ENCODE results near the gene ACVR1.

The ACVR1 gene

DNA sequence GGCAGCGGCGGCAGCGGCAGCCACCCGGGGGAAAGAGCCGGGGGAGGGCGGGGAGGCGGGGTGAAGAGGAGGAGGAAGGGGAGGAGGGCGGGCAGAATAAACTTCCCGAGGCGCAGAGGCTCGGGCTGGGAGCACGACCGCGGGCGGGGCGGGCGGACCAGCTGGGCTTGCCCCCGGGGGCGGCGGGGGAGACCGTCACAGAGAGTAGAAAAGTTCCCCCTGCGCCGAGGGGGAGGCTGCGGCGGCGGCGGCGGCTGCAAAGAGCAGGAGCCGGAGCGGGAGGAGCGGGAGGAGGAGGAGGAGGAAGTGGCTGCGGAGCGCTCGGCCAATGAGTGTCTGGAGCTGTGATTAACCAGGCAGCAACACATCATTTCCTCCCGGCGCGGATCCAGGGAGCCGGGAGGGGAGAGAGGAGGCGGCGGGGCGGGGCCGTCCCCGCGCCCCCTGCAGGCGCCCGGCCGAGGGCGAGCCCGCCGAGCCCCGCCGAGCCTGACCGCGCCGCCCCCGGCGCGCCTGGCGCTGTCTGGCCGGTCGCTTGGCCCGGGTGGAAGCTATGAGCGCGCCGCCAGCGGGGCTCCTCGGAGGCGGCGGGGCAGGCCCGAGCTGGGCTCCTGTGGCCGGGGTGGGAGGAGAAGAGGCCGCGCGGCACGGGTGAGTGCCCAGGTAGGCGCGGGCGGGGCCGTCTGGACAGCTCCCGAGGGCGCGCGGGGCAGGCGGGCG, at the start of gene ACVR1:
Gene ACVR1, minus strand, starts transcription at position 265 of the 720 bp plus-strand sequence. CDS start 76,837 bp downstream, outside the sequence.
- DNase-seq, result peak; percentile 85

DNA sequence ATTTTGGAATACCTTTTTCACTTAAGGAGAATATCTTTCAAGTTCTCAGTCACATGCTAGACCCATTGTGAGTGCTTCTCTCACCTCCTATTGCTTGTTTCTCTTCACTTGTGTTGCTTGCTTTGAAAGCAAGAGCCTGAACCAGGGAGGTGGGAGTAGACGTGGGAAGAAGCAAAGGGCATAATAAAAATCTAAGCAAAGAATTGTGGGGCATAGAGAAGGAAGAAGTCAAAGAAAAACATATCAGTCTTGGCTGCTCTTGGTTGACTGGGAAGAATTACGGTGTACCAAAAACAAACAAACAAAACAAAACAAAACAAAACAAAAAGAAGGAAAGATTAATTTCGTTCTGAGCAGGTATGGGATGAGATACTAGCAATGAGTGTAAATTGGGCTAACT, 48.9 kb upstream of the ACVR1 start:
- no peak for DNase-seq

DNA sequence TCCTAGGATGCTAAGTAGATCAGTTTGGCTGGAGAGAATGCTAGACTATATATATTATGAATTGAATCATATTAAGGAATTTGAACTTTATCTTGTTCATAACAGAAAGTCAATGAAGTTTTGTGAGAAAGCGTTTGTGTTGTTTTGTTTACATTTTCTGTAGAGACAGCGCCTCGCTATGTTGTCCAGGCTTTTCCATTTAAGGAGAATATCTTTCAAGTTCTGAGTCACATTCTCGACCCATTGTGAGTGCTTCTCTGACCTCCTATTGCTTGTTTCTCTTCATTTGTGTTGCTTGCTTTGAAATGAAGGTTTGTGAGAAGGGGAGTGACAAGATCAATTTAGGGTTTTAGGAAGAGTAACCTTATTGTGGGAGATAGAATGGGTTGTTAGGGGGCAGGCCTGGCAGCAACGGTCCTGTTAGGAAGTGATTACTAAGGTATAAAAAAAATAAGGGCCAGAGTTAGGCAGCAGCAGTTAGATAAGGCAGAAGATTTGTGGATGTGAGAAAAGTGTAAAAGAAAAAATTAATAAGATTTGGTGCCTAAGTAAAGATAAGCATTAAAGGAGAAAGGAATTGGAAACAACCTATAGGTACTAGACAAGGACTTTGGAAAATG, 47.6 kb upstream of the ACVR1 start:
- DNase-seq, result no peak

DNA sequence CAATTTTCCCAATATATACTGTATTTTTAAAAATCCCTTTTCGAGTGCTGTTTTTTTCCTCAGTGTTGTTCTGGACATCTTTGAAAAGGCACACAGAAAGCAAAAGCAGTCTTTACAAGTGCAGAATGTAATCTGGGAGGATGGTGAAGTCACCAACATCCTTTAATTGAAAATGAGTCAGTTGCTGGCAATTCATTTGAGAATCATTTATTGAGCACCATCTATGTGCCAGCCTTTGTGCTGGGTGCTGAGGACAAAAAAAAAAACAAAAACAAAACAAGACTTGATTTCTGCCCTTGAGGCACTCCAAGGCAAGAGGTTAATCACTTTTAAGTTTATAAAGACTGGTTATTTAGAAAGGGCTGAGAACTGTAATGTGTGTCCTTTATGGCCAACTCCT, 46.7 kb upstream of the ACVR1 start:
- DNase-seq, result no peak

DNA sequence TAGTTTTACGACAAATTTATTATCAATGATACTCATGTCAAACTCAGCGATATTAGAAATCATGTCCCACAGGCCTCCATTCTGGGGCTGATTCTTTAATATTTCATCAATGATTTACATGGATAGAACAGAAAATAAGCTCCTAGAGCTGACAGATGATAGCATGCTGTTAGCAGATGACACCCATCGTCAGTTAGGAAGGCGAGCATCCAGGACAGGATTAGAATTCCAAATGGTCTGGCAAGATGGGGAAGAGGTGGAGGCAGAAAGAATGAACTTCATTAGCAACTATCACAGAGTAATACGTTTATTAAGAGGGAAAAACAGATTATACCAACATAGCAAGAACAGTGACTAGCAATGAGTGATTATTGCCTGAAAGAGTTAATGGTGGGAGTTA, 46.2 kb upstream of the ACVR1 start:
- no peak for DNase-seq

DNA sequence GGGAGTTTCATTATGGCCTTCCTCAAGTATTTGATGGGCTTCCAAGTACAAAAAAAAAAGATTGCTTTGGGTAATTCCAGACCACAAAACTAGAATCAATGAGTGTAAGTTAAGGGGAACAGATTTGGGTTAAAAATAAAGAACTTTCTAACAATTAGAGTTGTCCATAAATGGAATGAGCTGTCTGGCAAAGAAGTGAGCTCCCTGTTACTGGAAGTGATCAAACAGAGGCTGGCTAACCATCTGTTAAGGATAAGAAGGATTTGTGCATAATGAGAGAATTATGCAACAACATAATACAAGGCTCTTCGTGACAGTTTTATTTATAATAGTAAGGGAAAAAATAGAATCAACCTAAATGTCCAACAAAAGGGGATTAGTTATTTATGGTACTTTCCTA, 44.6 kb upstream of the ACVR1 start:
- DNase-seq, result no peak

DNA sequence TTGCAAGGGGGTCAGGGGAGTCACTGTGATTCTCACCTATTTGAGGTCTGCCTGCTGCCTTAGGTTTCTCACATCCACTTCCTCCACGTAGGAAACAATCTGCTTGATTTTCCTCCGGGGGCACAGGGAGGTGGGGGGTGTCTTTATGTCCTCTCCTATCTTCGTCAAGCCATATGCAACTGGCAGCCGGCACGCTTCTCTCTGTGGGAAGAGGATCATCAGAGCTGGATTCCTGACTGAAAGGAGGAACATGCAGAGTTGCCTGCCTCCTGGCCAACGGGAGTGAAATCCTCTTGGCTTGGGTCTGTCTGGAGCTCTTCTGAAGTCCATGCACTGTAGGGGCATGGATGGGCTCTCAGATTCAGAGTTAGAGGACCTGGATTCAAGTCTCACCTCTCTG, 43.1 kb upstream of the ACVR1 start:
- DNase-seq, result no peak

DNA sequence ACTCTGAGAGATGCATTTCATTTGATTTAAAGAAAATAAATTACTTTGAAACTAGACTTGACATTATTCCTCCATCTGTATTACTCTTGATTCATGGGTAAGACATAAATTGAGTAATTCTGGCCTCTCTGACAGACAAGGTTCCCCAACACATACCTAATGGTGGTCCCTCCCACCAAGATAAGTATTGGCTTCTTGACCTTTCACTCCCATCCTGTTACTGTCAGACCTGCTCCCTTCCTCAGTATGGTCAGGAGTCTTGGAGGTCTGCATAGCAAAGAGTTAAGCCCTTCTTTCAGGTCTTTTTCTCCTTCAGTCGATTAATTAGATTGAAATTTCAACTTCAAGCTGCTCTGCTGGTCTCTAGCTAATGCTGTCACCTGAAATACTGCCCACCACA, 42.2 kb upstream of the ACVR1 start:
- no peak for DNase-seq

DNA sequence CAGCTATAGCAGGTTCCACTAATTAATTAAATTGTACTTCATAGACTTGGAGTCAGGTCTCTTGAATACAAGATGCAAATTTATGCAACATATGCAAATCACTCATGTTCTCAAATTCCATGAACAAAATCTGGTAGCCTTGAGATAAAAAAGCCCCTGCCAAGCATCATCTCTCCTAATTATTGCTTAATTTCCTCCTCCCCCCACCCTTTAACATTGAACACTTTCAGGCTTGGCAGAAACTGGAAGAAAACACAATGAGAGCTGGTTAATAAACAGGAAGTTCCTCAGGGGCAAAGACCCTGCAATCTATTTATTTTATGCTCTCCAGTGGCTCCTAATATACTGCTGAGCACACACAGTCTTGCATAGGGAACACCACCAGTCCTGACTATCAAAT, 35.6 kb upstream of the ACVR1 start:
- DNase-seq, result no peak

DNA sequence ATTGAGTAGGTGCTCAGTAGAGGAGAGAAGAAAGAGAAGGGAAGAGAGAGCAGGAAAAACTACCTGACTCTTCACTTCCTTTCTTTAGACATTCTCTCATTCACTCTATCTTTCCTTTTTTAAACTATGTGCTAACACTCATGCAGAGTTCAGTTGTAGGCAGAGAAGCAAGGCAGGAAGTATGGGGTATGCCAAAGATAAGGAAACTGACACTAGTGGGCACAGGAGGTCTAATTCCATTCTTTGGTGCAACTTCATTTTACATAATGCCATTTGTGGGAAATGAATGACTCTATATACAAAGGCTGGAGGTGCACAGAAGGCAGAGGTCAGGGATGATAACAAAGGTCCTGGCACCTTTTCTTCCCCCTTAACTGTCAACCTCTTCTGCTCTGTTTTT, 35.1 kb upstream of the ACVR1 start:
- no peak for DNase-seq

DNA sequence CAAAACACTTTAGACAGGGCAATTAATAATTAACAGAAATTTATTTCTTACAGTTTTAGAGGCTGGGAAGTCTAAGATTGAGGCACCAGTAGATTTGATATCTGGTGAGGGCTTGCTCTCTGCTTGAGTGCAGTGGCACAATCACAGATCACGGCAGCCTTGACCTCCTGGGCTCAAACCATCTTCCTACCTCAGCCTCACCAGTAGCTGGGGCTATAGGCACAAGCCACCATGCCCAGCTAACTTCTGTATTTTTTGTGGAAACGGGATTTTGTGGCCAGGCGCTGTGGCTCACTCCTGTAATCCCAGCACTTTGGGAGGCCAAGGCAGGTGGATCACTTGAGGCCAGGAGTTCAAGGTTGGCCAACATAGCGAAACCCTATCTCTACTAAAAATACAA, 29.0 kb upstream of the ACVR1 start:
- DNase-seq, result no peak

DNA sequence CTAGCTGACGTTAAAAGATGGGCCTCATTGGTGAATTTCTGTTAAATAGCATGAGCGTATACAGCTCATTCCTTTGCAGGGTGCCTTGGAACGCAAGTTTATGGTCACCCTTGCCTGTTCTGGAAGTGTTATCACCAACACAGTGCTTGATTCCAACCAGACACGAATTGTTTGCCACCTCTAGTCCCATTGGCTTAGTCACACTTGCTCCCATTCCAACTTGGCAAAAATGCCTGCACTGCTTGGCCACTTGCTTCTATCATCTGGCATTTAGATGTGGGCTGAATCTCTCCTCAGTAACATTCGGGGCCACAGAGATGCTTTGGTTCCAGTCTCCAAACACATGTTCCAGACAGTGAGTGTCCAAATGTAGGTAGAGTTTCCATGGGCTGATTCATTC, 27.5 kb upstream of the ACVR1 start:
- DNase-seq, result no peak

DNA sequence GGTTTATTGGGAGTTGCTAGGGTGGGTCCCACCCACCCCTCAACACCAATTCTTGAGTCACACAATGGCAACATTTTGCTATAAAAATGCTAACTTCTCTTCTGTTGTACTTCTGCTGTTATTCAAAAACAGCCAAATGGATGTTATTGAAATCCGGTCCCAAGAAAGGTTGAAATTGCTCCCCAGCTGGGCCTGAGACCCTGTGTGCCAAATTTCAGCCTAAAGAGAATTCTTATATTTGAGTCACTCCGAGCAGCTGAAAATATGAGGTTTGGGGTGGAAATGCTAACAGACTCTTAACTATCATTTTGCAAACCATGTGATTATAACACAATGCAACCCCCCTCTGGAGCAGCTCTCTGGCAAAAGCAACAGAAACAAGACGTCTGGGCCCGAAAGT, 27.0 kb upstream of the ACVR1 start:
- DNase-seq, result no peak

DNA sequence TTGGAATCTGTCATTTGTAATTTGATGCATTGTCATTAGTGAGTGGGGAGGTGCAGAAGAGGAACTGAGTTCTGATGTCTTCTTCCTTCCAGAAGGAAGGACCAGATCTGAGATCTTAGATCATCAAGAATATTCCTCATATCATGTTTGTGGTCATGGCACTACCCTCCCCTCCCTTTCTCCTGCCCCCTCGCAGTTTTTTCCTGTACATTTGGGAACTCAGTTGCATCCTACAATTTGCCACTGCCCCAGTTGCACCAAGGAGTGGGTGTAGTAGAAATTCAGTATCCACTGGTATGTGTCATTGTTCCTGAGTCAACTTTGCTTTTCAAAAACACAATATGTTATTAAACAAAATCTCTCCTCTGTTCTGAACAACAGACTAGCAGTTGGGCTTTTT, 26.6 kb upstream of the ACVR1 start:
- DNase-seq, result no peak

DNA sequence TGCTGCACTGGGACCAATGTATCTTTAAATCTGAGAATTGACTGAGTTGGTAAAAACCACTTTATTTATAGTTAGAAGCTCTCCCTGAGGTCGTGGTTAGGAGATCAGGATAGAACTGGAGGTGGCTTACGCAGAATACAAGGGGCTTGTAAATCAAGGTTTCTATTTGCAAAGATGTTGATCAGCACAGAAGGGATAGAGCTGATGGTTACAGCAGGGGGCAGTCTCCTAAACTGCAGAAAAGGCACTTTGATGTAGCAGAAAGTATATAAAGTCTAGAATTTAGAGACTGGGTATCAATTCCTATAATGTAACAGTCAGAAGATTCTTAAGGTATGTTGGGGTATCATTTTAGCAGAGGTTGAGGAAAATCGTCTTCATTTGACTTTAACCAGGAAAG, 25.2 kb upstream of the ACVR1 start:
- DNase-seq, result no peak

DNA sequence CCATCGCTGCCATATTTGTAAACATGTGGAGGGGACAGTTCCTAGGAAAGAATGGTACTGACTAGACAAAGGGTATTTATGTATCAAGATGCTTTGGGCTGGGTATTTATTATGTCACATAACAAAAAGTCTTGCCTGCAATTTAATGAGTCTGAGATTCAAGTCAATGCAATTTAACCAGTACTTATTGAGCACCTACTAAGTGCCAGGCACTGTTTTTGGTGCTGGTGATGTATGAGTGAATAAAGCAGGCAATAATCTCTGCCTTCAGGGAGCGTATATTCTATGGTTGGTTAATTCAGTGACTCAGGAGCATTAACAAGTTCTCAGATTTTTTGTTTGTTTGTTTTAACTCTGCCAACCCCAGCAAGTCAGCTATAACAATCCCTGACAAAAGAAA, 24.6 kb upstream of the ACVR1 start:
- no peak for DNase-seq

DNA sequence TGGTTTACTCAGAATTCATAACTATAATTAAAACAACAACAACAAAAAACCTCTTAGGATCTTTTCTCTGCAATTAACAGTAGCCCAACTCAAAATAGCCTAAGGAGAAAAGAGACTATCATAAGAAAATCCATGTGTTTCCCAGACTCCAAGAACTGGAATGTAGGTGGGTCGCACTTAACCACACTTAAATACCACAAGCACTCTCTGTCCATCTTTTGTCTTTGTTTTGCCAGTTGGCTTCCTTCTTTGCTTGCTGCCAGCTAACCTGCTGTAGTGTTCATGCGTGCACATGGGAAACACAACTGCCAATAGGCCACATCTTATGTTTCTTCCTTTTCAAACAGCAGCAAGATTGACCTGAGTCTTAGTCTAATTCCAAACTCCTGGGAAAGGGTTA, 24.1 kb upstream of the ACVR1 start:
- DNase-seq, result no peak

DNA sequence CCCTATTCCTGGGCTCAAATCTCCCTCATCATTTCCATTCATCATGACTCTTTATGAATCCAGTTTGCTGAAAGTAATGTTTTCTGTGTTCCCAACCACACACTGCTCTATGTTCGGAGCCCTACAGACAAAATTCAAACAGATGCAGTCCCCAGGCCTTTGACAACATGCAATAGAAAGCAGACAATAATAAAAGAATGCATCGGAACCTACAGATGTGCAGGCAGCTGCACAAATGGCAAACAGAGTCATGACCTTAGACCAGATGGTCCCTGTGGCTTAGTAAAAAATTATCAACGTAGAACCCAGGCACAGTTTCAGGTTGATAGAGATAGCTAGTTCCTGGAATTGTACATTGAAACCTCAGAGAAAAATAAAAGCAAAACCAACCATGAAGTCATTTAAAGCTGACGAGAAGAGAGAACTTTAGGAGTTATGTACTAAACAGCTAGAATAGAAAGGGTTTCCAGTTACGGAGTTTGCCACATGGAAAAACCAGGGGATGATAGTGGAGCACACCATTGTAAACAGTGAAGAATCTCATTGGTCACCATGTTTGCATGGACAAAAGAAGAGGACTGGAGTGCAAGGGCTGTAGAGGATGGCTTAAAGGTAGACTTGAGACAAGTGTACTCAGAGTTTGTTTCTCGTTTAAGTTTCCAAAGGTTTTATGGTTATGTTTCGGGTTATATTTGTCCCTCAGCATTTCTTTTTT, 23.2 kb upstream of the ACVR1 start:
- DNase-seq, result no peak

DNA sequence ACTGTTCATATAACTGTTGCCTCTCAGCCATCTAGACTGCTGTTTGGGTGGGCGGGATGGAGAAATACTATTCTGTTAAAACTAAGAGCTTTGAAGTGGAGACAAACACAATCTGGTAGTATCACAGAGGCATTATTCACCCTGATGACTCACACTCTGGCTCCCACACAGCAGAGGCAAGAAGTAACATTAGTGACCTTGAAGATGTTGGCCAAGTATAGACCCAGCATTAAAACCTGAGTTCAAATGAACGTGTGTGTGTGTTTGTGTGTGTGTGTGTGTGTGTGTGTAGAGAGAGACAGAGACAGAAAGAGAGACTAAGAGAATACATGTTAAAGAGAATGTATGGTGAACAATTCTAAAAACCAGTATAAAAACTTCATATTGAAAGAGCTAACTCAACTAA, 22.5 kb upstream of the ACVR1 start:
- peak; percentile 79 for DNase-seq

DNA sequence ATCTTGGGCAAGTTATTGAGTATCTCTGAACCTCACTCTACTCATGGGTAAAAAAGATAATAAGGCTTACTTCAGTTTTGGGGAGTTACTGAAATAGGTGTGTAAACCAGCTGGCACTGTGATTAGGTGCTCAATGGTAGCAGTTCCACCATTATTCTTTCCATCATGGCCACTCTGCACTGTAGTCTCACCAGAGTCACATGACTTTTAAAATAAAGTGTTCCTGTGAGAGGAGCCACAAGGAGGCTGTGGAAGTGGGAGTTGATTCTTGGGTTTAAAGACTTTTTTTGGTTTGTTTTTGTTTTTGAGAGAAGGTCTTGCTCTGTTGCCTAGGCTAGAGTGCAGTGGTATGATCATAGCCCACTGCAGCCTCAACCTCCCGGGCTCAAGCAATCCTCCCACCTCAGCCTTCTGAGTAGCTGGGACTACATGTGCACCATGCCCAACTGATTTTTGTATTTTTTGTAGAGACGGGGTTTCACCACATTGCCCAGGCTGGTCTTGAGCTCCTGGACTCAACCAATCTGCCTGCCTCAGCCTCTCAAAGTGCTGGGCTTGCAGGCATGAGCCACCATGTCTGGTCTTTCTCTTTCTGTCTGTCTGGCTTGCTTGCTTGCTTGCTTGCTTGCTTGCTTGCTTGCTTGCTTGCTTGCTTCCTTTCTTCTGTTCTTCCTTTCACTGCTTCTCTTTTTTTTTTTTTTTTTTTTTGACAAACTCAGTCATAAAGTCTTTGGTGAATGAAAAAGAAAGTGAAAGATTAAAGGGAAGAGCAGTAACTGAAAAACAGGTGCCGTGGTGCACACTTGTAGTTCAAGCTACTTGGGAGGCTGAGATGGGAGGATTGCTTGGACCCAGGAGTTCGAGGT, 21.2 kb upstream of the ACVR1 start:
- DNase-seq, result peak; percentile 54

DNA sequence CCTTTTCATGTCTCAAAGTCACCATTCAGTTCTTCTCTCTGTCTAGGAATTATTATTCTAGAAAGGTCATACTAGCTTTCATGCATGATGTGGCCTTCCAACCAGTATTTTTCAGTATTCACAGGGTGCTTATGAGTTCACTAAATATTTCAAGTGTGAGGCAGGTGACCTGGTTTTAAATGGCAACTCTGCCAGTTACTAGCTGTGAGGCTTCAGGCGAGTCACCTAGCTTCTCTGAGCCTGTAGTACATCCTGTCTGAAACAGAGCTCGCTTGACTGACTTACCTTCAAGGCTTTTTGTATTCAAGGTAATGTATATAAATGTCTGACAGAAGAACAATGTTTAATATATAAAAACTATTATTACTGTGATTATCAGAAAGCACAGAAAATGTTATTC, 19.4 kb upstream of the ACVR1 start:
- DNase-seq, result no peak

DNA sequence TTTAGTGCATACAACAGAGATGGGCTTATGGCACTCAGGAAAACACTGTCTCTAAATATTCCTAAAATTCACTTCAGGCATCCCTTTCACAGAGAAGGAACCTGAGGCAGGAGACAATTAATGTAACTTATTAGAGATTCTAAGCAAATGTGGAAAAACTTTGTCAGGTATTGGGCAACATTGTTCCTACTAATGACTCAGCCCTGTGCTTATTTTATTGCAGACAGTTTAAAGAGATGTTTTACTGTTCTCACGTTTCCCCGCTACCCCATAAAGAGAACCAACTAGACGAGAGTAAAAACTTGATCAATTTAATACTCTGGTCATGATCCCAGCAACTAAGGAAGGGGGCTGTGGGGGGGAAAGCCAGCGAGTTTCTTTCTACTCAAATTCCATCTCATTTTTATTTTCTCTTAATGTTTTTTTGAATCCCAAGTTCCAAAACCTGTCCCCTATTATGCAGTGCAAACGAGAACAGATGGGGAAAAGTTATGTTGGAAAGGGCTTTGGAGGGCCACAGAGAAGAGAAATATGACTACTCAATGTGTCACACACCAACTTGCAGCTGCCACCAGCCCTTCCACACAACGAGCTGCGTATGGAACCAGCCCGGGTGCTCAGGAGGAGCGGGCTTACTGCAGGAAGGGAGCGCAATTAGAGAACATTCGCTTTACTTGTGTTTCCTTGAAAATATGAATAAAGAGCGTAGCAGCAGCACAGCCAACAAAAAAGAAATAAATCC, 18.7 kb upstream of the ACVR1 start:
- no peak for DNase-seq

DNA sequence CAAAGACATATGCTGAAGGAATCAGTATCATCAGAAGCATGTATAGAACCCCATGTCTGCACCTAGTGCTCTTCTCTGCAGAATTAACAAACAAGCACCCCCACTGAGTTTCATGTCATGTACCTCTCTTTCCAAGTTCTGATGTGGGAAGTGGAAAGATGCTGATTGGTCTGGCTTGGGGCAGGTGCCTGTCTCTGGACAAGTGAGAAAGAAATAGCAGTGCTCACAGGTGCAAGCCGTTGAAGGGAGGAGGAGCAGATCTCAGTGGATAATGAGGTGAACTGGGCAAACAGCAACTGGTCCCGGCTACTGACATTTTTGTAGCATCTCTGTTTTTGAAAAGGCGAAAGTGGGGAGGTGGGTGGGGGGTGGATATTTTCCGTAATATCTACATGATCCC, 17.5 kb upstream of the ACVR1 start:
- no peak for DNase-seq

Data from stimulated activated naive CD4-positive, alpha-beta T cell treated with Interleukin-2 at 50 U/mL for 16 hours (primary cell).